SK-N-SH treated with all-trans-retinoic acid at 6 μM for 48 hours (cell line): ENCODE data around the gene AACS.

ENCODE experiments used
- BACH2 ChIP-seq: fragments of 250-450 bp; sonication (Bioruptor Pico); IDR thresholded peaks from 2 replicates; pipeline ENCODE4 v1.9.0; 2021; ENCODE audit warnings: mild to moderate bottlenecking, borderline replicate concordance
- ESRRG ChIP-seq: fragments of 250-450 bp; sonication (Bioruptor Pico); IDR thresholded peaks from 2 replicates; pipeline ENCODE4 v1.6.1; 2021; ENCODE audit warnings: mild to moderate bottlenecking

- TF ChIP-seq BACH2 (CRISPR knock-in tag) = no peak
- TF ChIP-seq ESRRG (CRISPR knock-in tag) = no peak
Observed at GRCh38 chr12:125166041-125166440, 100.8 kb downstream of the AACS start.
